ENCODE measurements around the gene ILKAP. TPM values are rescaled to one million over a fixed set of nuclear protein-coding genes. Genes with fewer than 3 reads are reported as not detected.

The ILKAP gene
- 10 to 100 TPM; 27.2 to 48.0 (median 37.2) TPM for total RNA-seq

DNA sequence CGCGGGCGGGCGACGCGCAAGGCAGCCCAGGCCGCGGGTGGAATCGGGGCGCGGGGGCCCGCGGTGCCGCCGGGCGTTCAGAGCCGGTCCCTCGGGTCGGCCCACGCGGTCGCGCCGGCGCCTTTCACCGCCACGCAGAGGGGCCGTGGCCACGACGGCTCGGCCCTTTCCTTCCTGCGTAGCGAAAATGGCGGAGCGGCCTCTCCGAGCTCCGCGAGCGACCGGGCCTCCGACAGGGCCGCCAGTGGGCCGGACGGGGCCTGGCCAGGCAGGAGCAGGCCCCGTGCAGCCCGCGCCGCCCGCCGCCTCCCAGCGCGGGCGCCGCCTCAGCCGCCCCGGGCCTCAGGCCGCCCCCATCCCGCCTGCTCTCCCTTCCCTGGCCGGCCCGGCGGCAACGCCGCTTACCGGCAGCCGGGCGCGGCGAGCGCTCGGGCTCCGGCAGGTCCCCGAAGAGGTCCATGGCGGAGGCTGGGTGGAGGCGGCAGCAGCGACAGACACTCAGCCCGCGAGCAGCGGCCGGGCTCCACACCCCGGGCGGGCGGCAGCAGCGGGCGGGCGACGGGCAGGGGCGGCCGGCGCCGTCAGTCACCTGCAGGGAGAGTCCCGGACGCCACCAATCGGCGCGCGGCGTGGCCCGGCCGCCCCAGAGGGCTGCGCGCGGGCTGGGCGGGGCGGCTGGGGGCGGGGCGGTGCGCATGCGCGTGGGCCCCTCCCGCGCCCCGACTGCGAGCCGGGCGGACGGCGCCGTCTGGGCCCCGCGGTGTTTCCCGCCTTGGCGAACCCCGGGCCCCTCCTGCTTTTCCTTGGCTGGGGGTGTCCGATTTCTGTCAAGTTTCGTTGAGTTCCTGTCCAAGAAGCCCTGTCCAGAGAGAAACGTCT is at the start of gene ILKAP:
TSS of gene ILKAP (minus strand) at position 602 of the 879 bp plus-strand sequence. CDS start at position 460, 142 bp downstream.
- TF ChIP-seq CTCF (IDR thresholded peaks at IDR 0.05; ENCODE audit: low read depth), result no peak

- no peak for TF ChIP-seq CTCF (IDR thresholded peaks at IDR 0.05; ENCODE audit: low read depth)
These were observed 49.5 kb upstream of the ILKAP start for GRCh38 chr2:238252766-238253630.

- TF ChIP-seq CTCF (IDR thresholded peaks at IDR 0.05; ENCODE audit: low read depth), result no peak
These were observed 48.5 kb upstream of the ILKAP start for GRCh38 chr2:238251986-238252385.

- no peak for TF ChIP-seq CTCF (IDR thresholded peaks at IDR 0.05; ENCODE audit: low read depth)
These were observed 47.8 kb upstream of the ILKAP start for GRCh38 chr2:238251331-238251730.

DNA sequence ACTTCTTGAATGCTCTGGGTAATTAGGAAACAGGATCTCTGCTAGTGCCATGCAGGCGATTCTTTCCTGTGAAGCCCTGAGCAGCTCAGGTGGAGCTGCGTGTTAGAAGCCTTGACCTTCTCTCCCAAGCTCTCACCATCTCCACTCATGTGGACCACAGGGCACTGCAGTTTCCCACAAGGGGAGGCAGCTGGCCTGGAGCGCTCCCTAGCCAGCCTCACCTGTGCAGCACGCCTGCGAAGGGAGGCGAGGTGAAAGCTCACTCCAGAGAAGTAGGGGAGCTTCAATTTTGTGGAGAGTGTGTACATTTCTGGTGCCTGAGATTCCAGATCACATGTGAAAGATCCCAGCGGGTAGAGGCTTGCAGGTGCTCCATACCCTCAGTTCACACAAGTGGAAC is 47.4 kb upstream of the ILKAP start:
- no peak for TF ChIP-seq CTCF (IDR thresholded peaks at IDR 0.05; ENCODE audit: low read depth)

DNA sequence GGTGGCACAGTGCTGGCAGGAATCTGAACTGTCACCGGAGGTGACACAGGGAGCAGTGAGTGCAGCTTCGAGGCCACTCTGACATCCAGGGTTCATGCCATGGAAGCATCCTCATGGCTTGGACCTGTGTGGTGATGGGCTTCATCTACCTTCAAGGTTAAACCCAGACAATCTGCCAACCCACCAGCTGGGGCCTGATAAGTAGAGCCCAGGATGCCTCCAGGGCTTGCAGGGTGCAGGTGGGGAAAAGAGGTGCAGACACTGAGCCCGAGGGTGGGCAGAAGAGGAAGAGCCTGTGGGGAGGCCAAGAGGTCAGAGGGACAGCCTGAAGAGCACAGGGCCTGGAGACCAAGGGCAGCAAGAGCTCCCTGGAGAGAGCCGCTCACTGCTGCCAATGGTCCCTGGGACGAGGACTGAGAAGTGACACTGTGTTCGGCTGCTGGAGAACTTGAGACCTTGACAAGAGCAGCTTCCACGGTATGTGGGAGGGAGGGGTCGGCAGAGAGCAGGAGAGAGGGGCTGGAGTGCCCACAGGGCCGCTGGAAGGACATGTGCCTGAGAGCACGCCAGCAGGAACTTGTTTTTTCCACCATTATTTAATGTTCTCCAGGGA is 44.5 kb upstream of the ILKAP start:
- TF ChIP-seq CTCF (IDR thresholded peaks at IDR 0.05; ENCODE audit: low read depth), result no peak
